Right lobe of liver (tissue), 6 donors: ENCODE results near the gene PRKD2. TPM values are rescaled to one million over a fixed set of nuclear protein-coding genes. Genes with fewer than 3 reads are reported as not detected.
A peak's percentile ranks its signal among the peaks of the same experiment; 100 is the strongest.

Source experiments
- ATAC-seq, 4 donors: fragments of 200-7000 bp; cut with Tn5 transposase; one replicate each; pipeline ENCODE4 v1.9.1; 2020; ENCODE audit warnings: mild to moderate bottlenecking in 4 of 4, moderate library complexity in 4 of 4
- DNase-seq, 3 donors: peaks; one replicate each; pipeline ENCODE4 v3.0.0-alpha.2; 2020
- H3K27ac ChIP-seq, 3 donors: fragments of 200-600 bp; one replicate each; pipeline ENCODE4 v1.8.0; 2022
- H3K27me3 ChIP-seq, 2 donors: fragments of 200-600 bp; one replicate each; pipeline ENCODE4 v1.8.0; 2022
- H3K36me3 ChIP-seq, 4 donors: fragments of 200-600 bp; sonication (generic) in 1 of 4; one replicate each; pipeline versions ENCODE4 v1.5.1 to v1.8.0; 2017 to 2022; ENCODE audit warnings: control low read depth in 1 of 4
- H3K4me1 ChIP-seq, 4 donors: fragments of 200-600 bp; sonication (generic) in 1 of 4; one replicate each; pipeline versions ENCODE4 v1.5.1 to v1.8.0; 2017 to 2022; ENCODE audit warnings: control low read depth in 1 of 4
- H3K4me3 ChIP-seq, 3 donors: fragments of 200-600 bp; one replicate each; pipeline ENCODE4 v1.8.0; 2022
- H3K9me3 ChIP-seq, 4 donors: fragments of 200-600 bp; sonication (generic) in 1 of 4; one replicate each; pipeline versions ENCODE4 v1.5.1 to v1.8.0; 2017 to 2022; ENCODE audit warnings: control low read depth in 1 of 4
- CTCF ChIP-seq, 4 donors: fragments of 200-600 bp in 3 of 4; fragments of 450-650 bp in 1 of 4; IDR thresholded peaks; one replicate each; pipeline versions ENCODE4 v1.5.1 to v1.8.0; 2016 to 2022; ENCODE audit warnings: antibody characterized with exemption in 4 of 4, mild to moderate bottlenecking in 2 of 4
- POLR2A ChIP-seq: fragments of 450-650 bp; IDR thresholded peaks from one replicate; pipeline ENCODE4 v1.6.1; 2017; ENCODE audit warnings: antibody characterized with exemption, mild to moderate bottlenecking
- WGBS: methylation state at CpG from one replicate; pipeline ENCODE4 v1.1.6; 2018; ENCODE audit warnings: low coverage, low lambda C conversion rate; ENCODE audit not compliant: insufficient coverage; ENCODE audit errors: missing lambda C conversion rate; 5-methylcytosine and 5-hydroxymethylcytosine counted together
- intact Hi-C, 2 donors: fragments of 100-400 bp; cut with DNase I; formaldehyde crosslinking; loops; one replicate each; pipeline versions ENCODE4 v1.11.2 to v1.14.1; 2022
- total RNA-seq, 6 experiments: library from RNA; depleted of rRNA in 2 of 6; stranded (reverse); fragments of >200 nt in 2 of 6; fragmentation: NEBNext Ultra II Directional in 3 of 6; extraction: Animal tissue kit (Norgen Biotek cat#: 25700) in 3 of 6; gene quantifications; one replicate each; pipeline versions ENCODE4 v1.1.0 to v1.2.4, GENCODE V29; 2016 to 2023
- donor health status: DM: no; HTN: yes; CAD: no.
- donor health status: DM: no; HTN: no; CAD: no.
- donor health status: DM: no; HTN: no; CAD: no.
- donor health status: DM: no; HTN: yes; CAD: no.
- donor health status: DM: no; HTN: yes; CAD: no.

PRKD2 gene
- total RNA-seq, 6 experiments from 2014 or later = 15.1 to 20.2 (median 16.9) TPM

- DNase-seq (no peak), ATAC-seq (no peak)
- Histone ChIP-seq H3K9me3 (no peaks in the 10 kb centered on the region), H3K36me3 (no peaks in the 10 kb centered on the region), H3K27ac (no peak overlapping the region), H3K27me3 (peaks cover 0 to 12% of the 10 kb centered on the region in 2 donors), H3K4me3 (no peak overlapping the region), H3K4me1 (no peaks in the 10 kb centered on the region)
- TF ChIP-seq POLR2A (no peak), CTCF (IDR thresholded peaks at IDR 0.05) (no peak)
- WGBS = 28% methylated on average over 2 of the region's 144 CpGs
- intact Hi-C loops = no loop called here
Observed at GRCh38 chr19:46648961-46649960, 67.7 kb downstream of the PRKD2 start.

DNA sequence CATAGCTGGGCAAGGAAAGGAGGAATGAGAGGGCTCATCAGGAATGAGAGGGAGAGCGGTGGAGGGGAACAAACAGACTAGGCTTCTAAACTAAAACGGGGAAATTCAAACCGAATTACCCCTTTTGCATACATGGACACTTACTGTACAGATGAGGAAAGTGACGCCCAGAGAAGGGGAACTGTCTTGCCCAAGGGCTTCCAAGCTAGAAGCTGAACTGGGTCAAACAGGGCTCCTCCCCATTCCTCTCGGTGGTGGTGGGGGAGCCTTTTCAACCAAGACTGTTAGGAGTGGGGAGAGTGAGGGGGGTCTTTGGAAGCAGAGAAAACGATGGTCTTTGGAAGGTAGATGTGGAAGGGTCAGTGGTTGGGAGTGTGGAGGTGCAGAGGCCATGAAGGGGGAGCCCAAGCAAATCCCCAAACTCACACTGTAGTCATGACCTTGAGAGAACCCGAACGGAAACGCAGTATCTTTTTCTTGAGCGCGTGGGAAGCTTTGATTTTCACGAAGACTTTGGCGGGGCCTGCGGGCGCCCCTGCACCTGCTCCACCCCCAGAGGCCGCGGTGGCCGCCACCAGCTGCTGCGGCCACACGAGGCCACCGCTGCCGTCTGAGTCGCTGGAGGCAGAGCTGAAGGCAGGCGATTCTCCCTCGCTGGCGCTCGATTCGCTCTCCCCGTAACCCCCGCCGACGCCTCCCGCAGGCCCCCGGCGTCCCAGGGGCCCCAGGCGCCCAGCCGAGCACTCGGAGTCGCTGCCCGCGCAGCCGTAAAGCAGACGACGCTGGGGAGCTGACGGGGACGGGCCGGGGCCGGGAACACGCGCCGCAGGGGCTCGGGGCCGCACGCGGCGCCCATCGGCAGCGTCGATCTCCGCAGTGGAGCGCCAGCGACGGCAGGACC, 68.6 kb downstream of the PRKD2 start:
- Histone ChIP-seq H3K9me3 (no peaks in the 10 kb centered on the region), H3K36me3 (no peaks in the 10 kb centered on the region), H3K4me1 (no peaks in the 10 kb centered on the region), H3K4me3 (no peak overlapping the region), H3K27me3 (peaks cover 0 to 12% of the 10 kb centered on the region in 2 donors), H3K27ac (no peak overlapping the region)
- intact Hi-C loops = no loop called here
- ATAC-seq (peak; percentile 38 to 68 (median 50)), DNase-seq (no peak)
- WGBS = 27% methylated on average over 18 of the region's 63 CpGs
- no peak for TF ChIP-seq POLR2A
- no peak for TF ChIP-seq CTCF (IDR thresholded peaks at IDR 0.05)

DNA sequence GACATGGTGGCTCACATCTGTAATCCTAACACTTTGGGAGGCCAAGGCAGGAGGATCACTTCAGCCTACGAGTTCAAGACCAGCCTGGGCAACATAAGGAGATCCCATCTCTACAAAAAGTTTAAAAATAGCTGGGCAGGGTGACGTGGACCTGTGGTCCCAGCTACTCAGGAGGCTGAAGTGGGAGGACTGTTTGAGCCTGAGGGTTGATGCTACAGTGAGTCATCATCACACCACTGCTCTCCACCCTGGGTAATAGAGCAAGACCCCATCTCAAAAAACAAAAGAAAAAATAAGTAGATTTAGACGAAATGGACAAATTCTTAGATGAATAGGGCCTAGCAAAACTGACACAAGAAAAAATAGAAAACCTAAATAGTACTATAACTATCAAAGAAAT, 70.5 kb downstream of the PRKD2 start:
- 70% methylated on average over 3 of the region's 3 CpGs for WGBS
- H3K4me1 ChIP-seq = no peaks in the 10 kb centered on the region
- H3K27me3 ChIP-seq = peaks cover 0 to 12% of the 10 kb centered on the region in 2 donors
- no peak for DNase-seq
- no peak for ATAC-seq
- intact Hi-C loops = no loop called here
- TF ChIP-seq POLR2A = no peak
- TF ChIP-seq CTCF (IDR thresholded peaks at IDR 0.05) = no peak
- H3K4me3 ChIP-seq = no peak overlapping the region
- H3K27ac ChIP-seq = no peak overlapping the region
- no peaks in the 10 kb centered on the region for H3K36me3 ChIP-seq
- H3K9me3 ChIP-seq = no peaks in the 10 kb centered on the region

DNA sequence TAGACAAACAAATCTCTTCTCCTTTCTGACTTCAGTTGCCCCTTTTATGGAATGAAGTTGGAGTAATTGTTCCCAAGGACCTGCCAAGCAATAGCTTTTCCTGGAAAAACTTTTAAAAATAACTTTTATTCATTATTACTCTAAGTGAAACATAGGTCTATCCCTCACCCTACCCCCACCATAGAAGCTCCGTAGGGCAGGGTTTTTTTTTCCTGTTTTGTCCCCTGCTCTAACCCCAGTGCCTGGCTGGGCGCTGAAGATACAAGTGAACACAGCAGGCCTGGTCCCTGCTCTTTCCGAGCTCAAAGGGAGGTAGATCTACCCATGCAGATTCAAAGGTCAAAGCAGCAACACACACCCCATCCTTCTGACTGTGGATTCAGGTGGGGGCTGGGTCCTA, 72.2 kb downstream of the PRKD2 start:
- ATAC-seq = no peak
- Histone ChIP-seq H3K4me3 (no peak overlapping the region), H3K4me1 (peaks cover 0 to 1% (median 0%) of the 10 kb centered on the region in 4 donors), H3K27me3 (peaks cover 0 to 17% of the 10 kb centered on the region in 2 donors), H3K36me3 (no peaks in the 10 kb centered on the region), H3K27ac (no peak overlapping the region), H3K9me3 (no peaks in the 10 kb centered on the region)
- intact Hi-C loops = no loop called here
- TF ChIP-seq CTCF (IDR thresholded peaks at IDR 0.05) (no peak), POLR2A (no peak)
- no peak for DNase-seq
- 41% methylated on average over 3 of the region's 3 CpGs for WGBS
